GM21576 (cell line): ENCODE data around the gene PXMP4.

Experiments
- ATAC-seq: cut with Tn5 transposase; IDR thresholded peaks from one replicate; pipeline ENCODE4 v1.9.1; 2021; ENCODE audit warnings: mild to moderate bottlenecking, moderate library complexity; ENCODE audit not compliant: unreplicated experiment

Gene PXMP4

GRCh38 chr20:33686100-33686983 is 33.8 kb downstream of the PXMP4 start, which contains the start of gene E2F1:
E2F1 (minus strand) TSS chr20:33686385; CDS start chr20:33686264, 121 bp downstream.
- peak; percentile 76 for ATAC-seq

GRCh38 chr20:33685328-33686099 is 34.6 kb downstream of the PXMP4 start:
- peak; percentile 39 for ATAC-seq

GRCh38 chr20:33684533-33685327 is 35.4 kb downstream of the PXMP4 start:
- ATAC-seq = no peak

GRCh38 chr20:33681728-33682353 is 38.3 kb downstream of the PXMP4 start:
- no peak for ATAC-seq

- ATAC-seq = no peak
Measured at GRCh38 chr20:33681288-33681687, 38.8 kb downstream of the PXMP4 start.

- no peak for ATAC-seq
Measured at GRCh38 chr20:33680686-33681085, 39.4 kb downstream of the PXMP4 start.

- peak; percentile 53 for ATAC-seq
Measured at GRCh38 chr20:33679758-33680485, 40.2 kb downstream of the PXMP4 start.

GRCh38 chr20:33677991-33678702 is 42.0 kb downstream of the PXMP4 start:
- no peak for ATAC-seq

GRCh38 chr20:33676652-33677645 is 43.2 kb downstream of the PXMP4 start:
- no peak for ATAC-seq

GRCh38 chr20:33676121-33676520 is 44.0 kb downstream of the PXMP4 start:
- ATAC-seq = no peak

- no peak for ATAC-seq
Measured at GRCh38 chr20:33675136-33675959, 44.8 kb downstream of the PXMP4 start.

GRCh38 chr20:33674294-33675135 is 45.6 kb downstream of the PXMP4 start, which contains the start of gene NECAB3:
NECAB3 (minus strand) TSS chr20:33674428; CDS start chr20:33674352, 76 bp downstream.
- ATAC-seq = peak; percentile 66

GRCh38 chr20:33673410-33674293 is 46.5 kb downstream of the PXMP4 start:
- no peak for ATAC-seq

GRCh38 chr20:33673114-33673409 is 47.0 kb downstream of the PXMP4 start:
- no peak for ATAC-seq

- no peak for ATAC-seq
Measured at GRCh38 chr20:33672426-33673113, 47.5 kb downstream of the PXMP4 start.
